Stimulated activated naive CD8-positive, alpha-beta T cell treated with anti-CD3 and anti-CD28 coated beads, Interleukin-15, Interleukin-2, amounts not matched to agents 100 ng/mL and 50 ng/mL, for 24 hours (primary cell): Measurements from ENCODE around the gene RYR1.

Experiments used
- H3K27ac Mint-ChIP-seq: one replicate; pipeline ENCODE4 v1.8.0; 2021; ENCODE audit warnings: mild to moderate bottlenecking, mixed read lengths
- H3K27me3 Mint-ChIP-seq: one replicate; pipeline ENCODE4 v1.8.0; 2021; ENCODE audit warnings: mixed read lengths
- H3K36me3 Mint-ChIP-seq: one replicate; pipeline ENCODE4 v1.8.0; 2021; ENCODE audit warnings: low read depth, mixed read lengths
- H3K4me1 Mint-ChIP-seq: one replicate; pipeline ENCODE4 v1.8.0; 2021; ENCODE audit warnings: low read depth, mixed read lengths
- H3K4me3 Mint-ChIP-seq: one replicate; pipeline ENCODE4 v1.8.0; 2021; ENCODE audit warnings: mild to moderate bottlenecking, mixed read lengths
- H3K9me3 Mint-ChIP-seq: one replicate; pipeline ENCODE4 v1.8.0; 2021; ENCODE audit warnings: mixed read lengths

Gene RYR1

DNA sequence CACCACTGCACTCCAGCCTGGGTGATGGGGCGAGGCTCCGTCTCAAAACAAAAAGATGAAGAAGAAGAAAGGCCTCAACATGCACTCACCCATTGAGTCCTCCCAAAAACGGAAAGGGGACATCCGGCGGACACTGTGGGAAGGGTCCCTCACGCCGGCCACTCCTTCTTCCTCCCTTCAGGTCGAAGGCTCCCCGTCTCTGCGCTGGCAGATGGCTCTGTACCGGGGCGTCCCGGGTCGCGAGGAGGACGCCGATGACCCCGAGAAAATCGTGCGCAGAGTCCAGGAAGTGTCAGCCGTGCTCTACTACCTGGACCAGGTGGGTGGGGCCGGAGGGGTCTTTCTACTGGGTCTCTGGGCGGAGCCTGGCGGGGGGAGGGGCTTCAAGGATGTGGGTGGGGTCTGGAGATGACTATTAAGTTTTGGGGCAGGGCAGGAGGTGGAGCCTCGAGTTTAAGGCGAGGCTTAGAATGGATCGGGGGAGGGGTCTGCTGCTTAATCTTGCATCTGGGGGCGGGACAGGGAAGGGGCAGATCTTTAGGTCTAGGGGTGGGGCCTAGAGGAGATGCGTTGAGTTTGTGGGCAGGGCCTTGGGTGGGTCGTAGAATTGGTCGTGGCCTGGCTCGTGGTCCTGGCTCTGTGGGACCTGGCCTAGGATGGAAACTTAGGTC lies 94.1 kb downstream of the RYR1 start:
- no peak overlapping the region for H3K4me3 Mint-ChIP-seq

DNA sequence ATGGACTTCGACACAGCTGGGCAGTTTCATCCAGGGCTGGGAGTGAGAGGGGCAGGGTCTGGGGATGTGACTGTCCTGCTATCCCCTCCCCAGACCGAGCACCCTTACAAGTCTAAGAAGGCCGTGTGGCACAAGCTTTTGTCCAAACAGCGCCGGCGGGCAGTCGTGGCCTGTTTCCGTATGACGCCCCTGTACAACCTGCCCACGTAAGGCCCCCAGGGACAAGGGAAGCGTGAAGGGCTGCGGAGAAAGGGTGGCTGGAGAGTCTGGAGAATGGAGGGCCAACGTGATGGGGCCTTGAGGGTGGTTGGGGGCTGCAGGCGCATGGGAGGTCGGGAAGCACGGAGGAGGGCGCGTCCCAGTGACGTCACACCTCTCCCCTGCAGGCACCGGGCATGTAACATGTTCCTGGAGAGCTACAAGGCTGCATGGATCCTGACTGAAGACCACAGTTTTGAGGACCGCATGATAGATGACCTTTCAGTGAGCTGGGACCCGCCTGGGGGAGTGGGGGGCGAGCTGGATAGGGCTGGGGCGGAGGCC lies 94.8 kb downstream of the RYR1 start:
- no peak overlapping the region for H3K4me3 Mint-ChIP-seq

More for the DNA sequence above, 94.1 kb downstream of the RYR1 start:
- Mint-ChIP-seq H3K27me3 (no peaks in the 10 kb centered on the region), H3K36me3 (no peaks in the 10 kb centered on the region), H3K9me3 (no peaks in the 10 kb centered on the region), H3K27ac (no peak overlapping the region), H3K4me1 (no peaks in the 10 kb centered on the region)

DNA sequence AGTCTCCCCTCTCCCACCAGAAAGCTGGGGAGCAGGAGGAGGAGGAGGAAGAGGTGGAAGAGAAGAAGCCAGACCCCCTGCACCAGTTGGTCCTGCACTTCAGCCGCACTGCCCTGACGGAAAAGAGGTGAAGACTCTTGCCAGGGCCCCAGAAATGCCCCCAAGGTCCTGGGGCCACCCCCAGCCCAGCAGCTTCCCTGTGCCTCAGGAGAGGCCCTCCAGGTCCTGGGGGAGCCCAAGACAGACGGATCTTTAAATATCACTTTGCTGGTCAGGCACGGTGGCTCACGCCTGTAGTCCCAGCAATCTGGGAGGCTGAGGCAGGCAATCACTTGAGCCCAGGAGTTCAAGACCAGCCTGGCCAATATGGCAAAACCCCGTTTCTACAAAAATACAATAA lies 95.4 kb downstream of the RYR1 start:
- H3K4me1 Mint-ChIP-seq, result no peaks in the 10 kb centered on the region

More for the DNA sequence above, 94.8 kb downstream of the RYR1 start:
- Mint-ChIP-seq H3K36me3 (no peaks in the 10 kb centered on the region), H3K27ac (no peak overlapping the region), H3K9me3 (no peaks in the 10 kb centered on the region), H3K4me1 (no peaks in the 10 kb centered on the region), H3K27me3 (peaks cover 4% of the 10 kb centered on the region)

DNA sequence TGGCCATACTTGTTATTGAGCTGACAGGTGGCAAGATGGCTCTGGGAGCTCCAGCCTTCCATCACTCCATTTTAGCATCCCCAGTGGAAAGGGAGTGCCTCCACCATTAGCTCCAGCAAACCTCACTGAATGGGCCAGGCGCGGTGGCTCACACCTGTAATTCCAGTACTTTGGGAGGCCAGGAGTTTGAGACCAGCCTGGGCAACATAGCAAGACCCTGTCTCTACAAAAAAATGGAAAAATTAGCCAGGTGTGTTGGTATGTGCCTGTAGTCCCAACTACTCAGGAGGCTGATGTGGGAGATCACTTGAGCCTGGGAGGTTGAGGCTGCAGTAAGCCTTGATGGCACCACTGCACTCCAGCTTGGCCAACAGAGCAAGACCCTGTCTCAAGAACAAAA lies 98.0 kb downstream of the RYR1 start:
- no peak overlapping the region for H3K27ac Mint-ChIP-seq
- no peaks in the 10 kb centered on the region for H3K36me3 Mint-ChIP-seq
- peaks cover 16% of the 10 kb centered on the region for H3K27me3 Mint-ChIP-seq
- no peak overlapping the region for H3K4me3 Mint-ChIP-seq
- H3K9me3 Mint-ChIP-seq, result peaks cover 15% of the 10 kb centered on the region
- peaks cover 3% of the 10 kb centered on the region for H3K4me1 Mint-ChIP-seq

More for the DNA sequence above, 95.4 kb downstream of the RYR1 start:
- no peak overlapping the region for H3K27ac Mint-ChIP-seq
- H3K27me3 Mint-ChIP-seq, result peaks cover 8% of the 10 kb centered on the region
- H3K9me3 Mint-ChIP-seq, result no peaks in the 10 kb centered on the region
- no peaks in the 10 kb centered on the region for H3K36me3 Mint-ChIP-seq
- H3K4me3 Mint-ChIP-seq, result no peak overlapping the region

DNA sequence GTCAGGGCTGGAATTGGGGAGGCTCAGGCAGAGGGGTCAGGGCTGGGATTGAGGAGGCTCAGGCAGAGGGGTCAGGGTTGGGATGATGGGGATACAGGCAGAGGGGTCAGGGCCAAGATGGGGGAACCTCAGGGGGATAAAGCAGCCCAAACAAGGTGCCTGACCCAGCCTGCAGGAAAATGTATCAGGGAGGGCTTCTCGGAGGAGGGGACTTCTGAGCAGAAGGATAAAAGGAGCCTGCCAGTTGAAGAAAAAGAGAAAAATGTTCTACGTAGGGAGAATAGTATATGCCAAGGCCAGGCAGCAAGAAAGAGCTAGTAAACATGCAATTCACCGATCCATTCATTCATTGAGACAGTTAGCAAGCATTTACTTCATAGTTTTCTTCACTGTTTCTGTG lies 99.4 kb downstream of the RYR1 start:
- no peak overlapping the region for H3K4me3 Mint-ChIP-seq
- H3K4me1 Mint-ChIP-seq, result peaks cover 17% of the 10 kb centered on the region
- no peak overlapping the region for H3K27ac Mint-ChIP-seq
- peaks cover 16% of the 10 kb centered on the region for H3K27me3 Mint-ChIP-seq
- no peaks in the 10 kb centered on the region for H3K36me3 Mint-ChIP-seq
- peaks cover 17% of the 10 kb centered on the region for H3K9me3 Mint-ChIP-seq

DNA sequence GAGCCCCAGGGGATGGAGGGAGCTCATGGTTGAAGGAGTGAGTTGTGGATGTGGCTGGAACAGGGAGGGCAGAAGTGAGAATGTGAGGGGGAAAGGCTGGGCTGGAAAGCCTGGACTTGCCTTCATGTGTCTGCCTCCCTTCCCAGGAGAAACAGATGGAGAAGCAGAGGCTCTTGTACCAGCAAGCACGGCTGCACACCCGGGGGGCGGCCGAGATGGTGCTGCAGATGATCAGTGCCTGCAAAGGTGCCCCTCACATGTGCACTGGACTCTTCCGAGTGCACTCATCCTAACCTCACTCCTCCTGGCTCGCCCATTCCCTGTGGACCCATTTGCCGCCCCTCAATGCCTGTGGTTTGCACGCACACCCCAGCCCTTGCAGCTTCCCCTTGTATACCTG lies 101.1 kb downstream of the RYR1 start:
- Mint-ChIP-seq H3K4me3 (no peak overlapping the region), H3K27ac (no peak overlapping the region), H3K27me3 (peaks cover 16% of the 10 kb centered on the region), H3K9me3 (peaks cover 17% of the 10 kb centered on the region), H3K4me1 (peaks cover 33% of the 10 kb centered on the region), H3K36me3 (no peaks in the 10 kb centered on the region)

DNA sequence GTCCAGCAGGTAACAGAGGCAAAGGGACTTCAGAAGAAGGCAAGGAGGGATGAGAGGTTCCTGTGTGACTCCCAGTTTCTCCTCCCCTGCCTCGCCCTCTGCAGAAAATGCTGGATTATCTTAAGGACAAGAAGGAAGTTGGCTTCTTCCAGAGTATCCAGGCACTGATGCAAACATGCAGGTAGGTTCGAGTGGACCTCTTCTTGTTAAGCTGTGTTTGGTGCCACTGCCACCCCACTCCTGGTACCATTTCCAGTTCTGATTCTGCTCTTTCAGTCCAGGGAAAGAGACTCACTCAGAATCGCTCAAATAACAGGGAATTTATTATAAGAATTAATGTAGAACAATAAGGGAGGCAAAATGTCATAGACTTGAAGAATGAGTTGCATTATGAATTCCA lies 101.7 kb downstream of the RYR1 start:
- H3K9me3 Mint-ChIP-seq, result peaks cover 17% of the 10 kb centered on the region
- H3K27ac Mint-ChIP-seq, result no peak overlapping the region
- no peaks in the 10 kb centered on the region for H3K36me3 Mint-ChIP-seq
- peaks cover 38% of the 10 kb centered on the region for H3K4me1 Mint-ChIP-seq
- H3K4me3 Mint-ChIP-seq, result no peak overlapping the region
- peaks cover 16% of the 10 kb centered on the region for H3K27me3 Mint-ChIP-seq

DNA sequence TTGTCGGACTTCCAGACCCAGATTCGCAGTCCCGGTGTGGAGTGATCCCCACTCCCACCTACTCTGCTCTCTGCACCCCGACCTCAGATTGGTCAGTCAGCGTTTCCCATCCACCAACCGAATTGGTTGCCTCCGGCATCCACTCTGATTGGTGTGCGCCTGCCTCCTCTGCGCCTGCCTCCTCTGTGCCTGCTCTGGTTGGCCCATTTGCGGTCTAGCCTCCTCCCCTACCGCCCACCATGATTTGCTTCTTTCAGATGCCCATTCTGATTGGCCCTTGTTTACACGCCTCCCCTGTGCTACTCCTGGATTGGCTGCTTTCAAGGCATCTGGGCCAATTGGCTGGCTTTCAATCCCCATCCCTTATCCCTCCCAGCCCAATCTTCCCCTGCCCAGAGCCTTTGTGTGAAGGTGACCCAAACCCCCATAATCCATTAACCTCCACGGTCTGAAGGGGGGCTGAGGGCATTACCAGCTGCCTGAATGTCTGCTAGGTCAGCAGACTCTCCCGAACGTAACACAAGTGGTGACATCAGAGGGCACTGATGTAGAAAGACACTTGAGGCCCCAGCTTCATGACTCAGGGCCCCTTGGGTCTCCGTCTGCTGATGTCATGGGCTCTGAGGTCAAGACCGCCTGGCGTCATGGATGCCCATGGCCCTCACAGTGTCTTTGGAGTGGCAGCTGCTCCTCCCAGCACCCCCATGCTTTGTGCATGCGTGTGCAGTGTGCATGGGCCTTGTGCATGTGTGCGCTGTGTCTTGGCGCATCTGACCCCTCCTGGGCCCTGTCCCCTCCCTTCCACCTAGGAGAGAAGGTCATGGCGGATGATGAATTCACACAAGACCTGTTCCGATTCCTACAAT lies 103.8 kb downstream of the RYR1 start:
- H3K4me1 Mint-ChIP-seq, result peaks cover 38% of the 10 kb centered on the region
- no peak overlapping the region for H3K27ac Mint-ChIP-seq
- H3K9me3 Mint-ChIP-seq, result peaks cover 17% of the 10 kb centered on the region
- no peak overlapping the region for H3K4me3 Mint-ChIP-seq
- H3K36me3 Mint-ChIP-seq, result no peaks in the 10 kb centered on the region
- peaks cover 16% of the 10 kb centered on the region for H3K27me3 Mint-ChIP-seq

DNA sequence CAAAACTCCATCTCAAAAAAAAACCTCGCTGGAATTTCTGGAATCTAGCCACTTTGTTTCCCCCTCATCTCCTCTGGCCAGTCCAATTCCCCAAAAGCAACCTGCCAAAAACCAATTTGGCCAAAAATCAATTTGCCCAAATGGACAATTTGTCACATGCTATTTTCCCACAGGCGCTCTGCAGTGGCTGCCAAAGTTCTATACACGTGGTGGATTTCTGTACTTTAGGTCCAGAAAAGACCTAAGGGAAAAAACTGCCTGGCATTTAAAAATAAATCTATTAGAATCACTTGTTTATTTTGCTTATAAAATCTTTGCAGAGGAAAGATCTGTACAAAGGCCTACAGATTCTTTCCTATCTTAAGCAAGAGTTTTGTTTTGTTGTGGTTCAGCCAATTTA lies 104.9 kb downstream of the RYR1 start:
- Mint-ChIP-seq H3K4me3 (peak overlapping the region; percentile 61), H3K27me3 (peaks cover 15% of the 10 kb centered on the region), H3K36me3 (no peaks in the 10 kb centered on the region), H3K4me1 (peaks cover 38% of the 10 kb centered on the region), H3K9me3 (peaks cover 17% of the 10 kb centered on the region), H3K27ac (peak overlapping the region; percentile 79)

DNA sequence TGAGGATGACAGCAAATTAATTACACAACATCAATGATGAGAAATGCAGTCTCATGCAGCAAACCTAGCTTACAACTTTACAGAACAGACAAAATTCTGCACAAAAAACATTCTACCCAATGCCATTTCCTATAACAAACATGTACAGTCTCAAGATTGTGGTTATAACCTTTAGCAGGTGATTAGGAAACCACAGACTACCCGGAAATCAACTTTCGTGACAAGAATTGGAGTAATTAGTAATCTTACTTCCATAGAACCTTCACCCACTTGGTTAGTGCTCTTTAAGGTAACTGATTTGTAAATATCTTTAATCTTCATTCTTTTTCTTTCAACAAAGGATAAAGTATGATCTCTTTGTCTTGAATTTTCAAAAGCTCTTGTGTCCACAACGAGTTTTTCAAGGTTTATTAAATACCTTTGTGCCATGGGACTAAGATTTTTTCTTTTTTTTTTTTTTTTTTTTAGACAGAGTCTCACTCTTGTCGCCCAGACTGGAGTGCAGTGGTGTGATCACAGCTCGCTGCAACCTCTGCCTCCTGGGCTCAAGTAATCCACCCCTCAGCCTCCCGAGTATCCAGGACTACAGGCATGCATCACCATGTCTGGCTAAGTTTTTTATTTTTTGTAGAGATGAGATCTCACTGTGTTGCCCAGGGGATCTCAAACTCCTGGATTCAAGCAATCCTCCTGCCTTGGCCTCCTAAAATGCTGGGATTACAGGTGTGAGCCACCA lies 105.5 kb downstream of the RYR1 start:
- Mint-ChIP-seq H3K27ac (peak overlapping the region; percentile 79), H3K36me3 (no peaks in the 10 kb centered on the region), H3K27me3 (peaks cover 11% of the 10 kb centered on the region), H3K4me1 (peaks cover 40% of the 10 kb centered on the region), H3K9me3 (peaks cover 17% of the 10 kb centered on the region), H3K4me3 (peak overlapping the region; percentile 61)

DNA sequence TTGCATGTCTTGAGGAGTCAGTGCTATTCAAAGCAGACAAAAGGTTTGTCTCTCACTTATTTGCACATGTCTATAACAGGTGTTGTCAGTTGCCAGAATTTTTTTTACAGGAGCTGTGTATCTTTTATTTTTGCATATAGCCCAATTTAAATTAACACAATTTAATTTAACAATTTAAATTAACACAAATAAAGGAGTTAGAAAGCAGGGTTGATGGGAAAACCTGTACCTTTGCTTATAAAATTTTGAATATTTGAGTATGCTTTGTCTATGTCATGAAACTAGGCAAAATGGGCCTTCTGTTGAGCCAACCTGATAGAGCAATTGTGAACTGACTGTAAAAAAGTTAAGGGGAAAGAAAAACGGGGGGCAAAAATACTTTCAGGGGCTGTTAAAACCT lies 106.3 kb downstream of the RYR1 start:
- Mint-ChIP-seq H3K4me3 (no peak overlapping the region), H3K4me1 (peaks cover 48% of the 10 kb centered on the region), H3K27me3 (peaks cover 10% of the 10 kb centered on the region), H3K9me3 (peaks cover 16% of the 10 kb centered on the region), H3K27ac (peak overlapping the region; percentile 79), H3K36me3 (no peaks in the 10 kb centered on the region)

DNA sequence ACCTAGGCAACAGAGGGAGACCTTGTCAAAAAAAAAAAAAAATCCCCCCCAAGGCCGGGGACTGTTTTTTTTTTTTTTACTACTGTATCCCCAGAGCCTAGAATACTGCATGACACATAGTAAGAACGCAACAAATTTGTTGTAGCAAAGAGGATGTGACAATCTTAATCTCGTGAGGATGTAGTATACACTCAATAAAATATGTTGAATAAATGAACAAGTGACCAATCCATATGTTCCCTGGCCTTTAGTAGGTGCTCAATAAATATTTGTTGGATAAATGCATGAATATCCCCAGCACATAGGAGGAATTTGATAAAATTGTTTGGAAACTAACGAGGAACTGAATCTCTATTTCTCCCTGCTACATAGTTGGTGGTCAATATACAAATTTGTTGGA lies 108.5 kb downstream of the RYR1 start:
- H3K4me1 Mint-ChIP-seq, result peaks cover 41% of the 10 kb centered on the region

DNA sequence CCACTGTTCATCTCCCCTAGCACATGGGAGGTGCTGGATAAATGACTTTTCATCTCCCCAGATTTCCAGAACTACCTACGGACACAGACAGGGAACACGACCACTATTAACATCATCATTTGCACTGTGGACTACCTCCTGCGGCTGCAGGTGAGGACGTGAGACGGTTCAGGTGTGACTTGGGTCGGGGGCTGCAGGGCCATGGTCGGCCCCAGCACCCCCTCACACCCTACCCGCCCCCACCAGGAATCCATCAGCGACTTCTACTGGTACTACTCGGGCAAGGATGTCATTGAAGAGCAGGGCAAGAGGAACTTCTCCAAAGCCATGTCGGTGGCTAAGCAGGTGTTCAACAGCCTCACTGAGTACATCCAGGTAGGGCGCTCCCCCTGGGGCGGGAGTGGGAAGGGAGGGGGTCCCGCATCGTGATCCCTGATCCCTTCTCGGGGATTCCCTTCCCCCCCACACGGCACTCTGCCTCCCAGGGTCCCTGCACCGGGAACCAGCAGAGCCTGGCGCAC lies 109.9 kb downstream of the RYR1 start:
- H3K4me3 Mint-ChIP-seq, result no peak overlapping the region
- H3K4me1 Mint-ChIP-seq, result peaks cover 28% of the 10 kb centered on the region
- H3K27me3 Mint-ChIP-seq, result peaks cover 3% of the 10 kb centered on the region
- H3K9me3 Mint-ChIP-seq, result no peaks in the 10 kb centered on the region
- H3K27ac Mint-ChIP-seq, result no peak overlapping the region
- H3K36me3 Mint-ChIP-seq, result no peaks in the 10 kb centered on the region

More for the DNA sequence above, 108.5 kb downstream of the RYR1 start:
- no peaks in the 10 kb centered on the region for H3K9me3 Mint-ChIP-seq
- no peak overlapping the region for H3K27ac Mint-ChIP-seq
- no peaks in the 10 kb centered on the region for H3K36me3 Mint-ChIP-seq
- H3K27me3 Mint-ChIP-seq, result peaks cover 3% of the 10 kb centered on the region
- no peak overlapping the region for H3K4me3 Mint-ChIP-seq

DNA sequence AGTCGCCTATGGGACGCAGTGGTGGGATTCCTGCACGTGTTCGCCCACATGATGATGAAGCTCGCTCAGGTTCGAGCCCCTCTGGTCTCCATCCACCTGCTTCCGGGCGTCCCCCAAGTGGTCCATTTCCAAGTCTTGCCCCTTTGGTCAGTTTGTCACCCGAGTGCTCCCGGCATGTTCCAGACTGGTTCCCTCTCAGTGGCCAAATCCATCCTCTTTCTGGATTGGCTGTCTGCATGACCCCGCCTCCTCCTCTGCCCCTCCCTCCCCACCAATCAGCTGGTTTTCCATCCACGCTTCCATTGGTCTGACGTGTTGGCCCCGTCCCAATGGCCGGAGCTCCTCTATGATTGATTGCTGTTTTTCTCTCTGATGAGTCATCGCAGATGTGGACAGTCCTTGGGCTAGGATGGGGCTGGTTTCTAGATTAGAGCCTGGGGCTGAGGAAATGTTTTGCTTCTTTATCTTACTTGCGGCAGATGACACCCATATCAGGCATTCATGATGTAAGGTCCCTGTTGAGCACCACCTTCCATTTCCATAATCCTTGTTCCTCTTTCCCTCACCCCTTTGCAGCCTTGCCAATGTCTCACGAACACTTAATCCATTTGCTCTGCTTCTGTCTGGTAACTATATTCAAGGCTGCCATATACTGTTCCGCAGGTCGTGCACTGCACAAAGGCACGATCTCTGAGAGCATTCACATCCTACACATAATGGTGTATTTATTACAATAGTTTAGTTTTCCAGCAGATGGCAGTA lies 110.5 kb downstream of the RYR1 start:
- Mint-ChIP-seq H3K36me3 (no peaks in the 10 kb centered on the region), H3K4me1 (peaks cover 21% of the 10 kb centered on the region), H3K27ac (no peak overlapping the region), H3K9me3 (no peaks in the 10 kb centered on the region), H3K4me3 (peak overlapping the region; percentile 24), H3K27me3 (peaks cover 3% of the 10 kb centered on the region)
